ENCODE data around the gene C1orf56.
A peak's percentile ranks its signal among the peaks of the same experiment; 100 is the strongest.

The C1orf56 gene

GRCh38 chr1:151043163-151043562 is 4.4 kb upstream of the C1orf56 start:
- intact Hi-C loops (cut with micrococcal nuclease) = no loop called here
- no peak overlapping the region for H3K4me3 Mint-ChIP-seq
- peaks cover 18% of the 10 kb centered on the region for H3K27me3 Mint-ChIP-seq
- no peak overlapping the region for H3K27ac Mint-ChIP-seq
- peaks cover 6% of the 10 kb centered on the region for H3K36me3 Mint-ChIP-seq (ENCODE audit: low read depth)
- peaks cover 21% of the 10 kb centered on the region for H3K4me1 Mint-ChIP-seq (ENCODE audit: low read depth)
- H3K9me3 Mint-ChIP-seq = no peaks in the 10 kb centered on the region

DNA sequence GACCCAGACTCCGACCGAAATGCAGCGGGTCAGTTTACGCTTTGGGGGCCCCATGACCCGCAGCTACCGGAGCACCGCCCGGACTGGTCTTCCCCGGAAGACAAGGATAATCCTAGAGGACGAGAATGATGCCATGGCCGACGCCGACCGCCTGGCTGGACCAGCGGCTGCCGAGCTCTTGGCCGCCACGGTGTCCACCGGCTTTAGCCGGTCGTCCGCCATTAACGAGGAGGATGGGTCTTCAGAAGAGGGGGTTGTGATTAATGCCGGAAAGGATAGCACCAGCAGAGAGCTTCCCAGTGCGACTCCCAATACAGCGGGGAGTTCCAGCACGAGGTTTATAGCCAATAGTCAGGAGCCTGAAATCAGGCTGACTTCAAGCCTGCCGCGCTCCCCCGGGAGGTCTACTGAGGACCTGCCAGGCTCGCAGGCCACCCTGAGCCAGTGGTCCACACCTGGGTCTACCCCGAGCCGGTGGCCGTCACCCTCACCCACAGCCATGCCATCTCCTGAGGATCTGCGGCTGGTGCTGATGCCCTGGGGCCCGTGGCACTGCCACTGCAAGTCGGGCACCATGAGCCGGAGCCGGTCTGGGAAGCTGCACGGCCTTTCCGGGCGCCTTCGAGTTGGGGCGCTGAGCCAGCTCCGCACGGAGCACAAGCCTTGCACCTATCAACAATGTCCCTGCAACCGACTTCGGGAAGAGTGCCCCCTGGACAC is 534 bp downstream of the C1orf56 start:
- intact Hi-C loops (cut with micrococcal nuclease) = no loop called here
- H3K27ac Mint-ChIP-seq = peak overlapping the region; percentile 59
- peaks cover 44% of the 10 kb centered on the region for H3K4me1 Mint-ChIP-seq (ENCODE audit: low read depth)
- peak overlapping the region; percentile 87 for H3K4me3 Mint-ChIP-seq
- no peaks in the 10 kb centered on the region for H3K9me3 Mint-ChIP-seq
- H3K27me3 Mint-ChIP-seq = peaks cover 18% of the 10 kb centered on the region
- H3K36me3 Mint-ChIP-seq (ENCODE audit: low read depth) = peaks cover 32% of the 10 kb centered on the region

- no peaks in the 10 kb centered on the region for H3K9me3 Mint-ChIP-seq
- H3K27me3 Mint-ChIP-seq = peaks cover 18% of the 10 kb centered on the region
- H3K36me3 Mint-ChIP-seq (ENCODE audit: low read depth) = peaks cover 37% of the 10 kb centered on the region
- H3K27ac Mint-ChIP-seq = peak overlapping the region; percentile 59
- H3K4me3 Mint-ChIP-seq = peak overlapping the region; percentile 87
- intact Hi-C loops (cut with micrococcal nuclease) = no loop called here
- H3K4me1 Mint-ChIP-seq (ENCODE audit: low read depth) = peaks cover 47% of the 10 kb centered on the region
Measured at GRCh38 chr1:151048645-151049032, 1.1 kb downstream of the C1orf56 start.

- no peak overlapping the region for H3K27ac Mint-ChIP-seq
- H3K27me3 Mint-ChIP-seq = peaks cover 18% of the 10 kb centered on the region
- intact Hi-C loops (cut with micrococcal nuclease) = no loop called here
- H3K36me3 Mint-ChIP-seq (ENCODE audit: low read depth) = peaks cover 46% of the 10 kb centered on the region
- H3K4me1 Mint-ChIP-seq (ENCODE audit: low read depth) = peaks cover 47% of the 10 kb centered on the region
- H3K4me3 Mint-ChIP-seq = no peak overlapping the region
- H3K9me3 Mint-ChIP-seq = no peaks in the 10 kb centered on the region
Measured at GRCh38 chr1:151049458-151049857, 1.9 kb downstream of the C1orf56 start.

GRCh38 chr1:151050051-151050688 is 2.6 kb downstream of the C1orf56 start:
- no peaks in the 10 kb centered on the region for H3K9me3 Mint-ChIP-seq
- intact Hi-C loops (cut with micrococcal nuclease) = no loop called here

GRCh38 chr1:151051356-151052009 is 3.9 kb downstream of the C1orf56 start:
- Mint-ChIP-seq H3K4me1 (ENCODE audit: low read depth) (peaks cover 55% of the 10 kb centered on the region), H3K9me3 (no peaks in the 10 kb centered on the region), H3K36me3 (ENCODE audit: low read depth) (peaks cover 65% of the 10 kb centered on the region), H3K4me3 (no peak overlapping the region), H3K27me3 (peaks cover 15% of the 10 kb centered on the region), H3K27ac (no peak overlapping the region)
- intact Hi-C loops (cut with micrococcal nuclease) = no loop called here

More at GRCh38 chr1:151050051-151050688, 2.6 kb downstream of the C1orf56 start:
- H3K27me3 Mint-ChIP-seq = peaks cover 18% of the 10 kb centered on the region
- H3K36me3 Mint-ChIP-seq (ENCODE audit: low read depth) = peaks cover 53% of the 10 kb centered on the region
- H3K4me1 Mint-ChIP-seq (ENCODE audit: low read depth) = peaks cover 53% of the 10 kb centered on the region
- no peak overlapping the region for H3K27ac Mint-ChIP-seq
- no peak overlapping the region for H3K4me3 Mint-ChIP-seq

DNA sequence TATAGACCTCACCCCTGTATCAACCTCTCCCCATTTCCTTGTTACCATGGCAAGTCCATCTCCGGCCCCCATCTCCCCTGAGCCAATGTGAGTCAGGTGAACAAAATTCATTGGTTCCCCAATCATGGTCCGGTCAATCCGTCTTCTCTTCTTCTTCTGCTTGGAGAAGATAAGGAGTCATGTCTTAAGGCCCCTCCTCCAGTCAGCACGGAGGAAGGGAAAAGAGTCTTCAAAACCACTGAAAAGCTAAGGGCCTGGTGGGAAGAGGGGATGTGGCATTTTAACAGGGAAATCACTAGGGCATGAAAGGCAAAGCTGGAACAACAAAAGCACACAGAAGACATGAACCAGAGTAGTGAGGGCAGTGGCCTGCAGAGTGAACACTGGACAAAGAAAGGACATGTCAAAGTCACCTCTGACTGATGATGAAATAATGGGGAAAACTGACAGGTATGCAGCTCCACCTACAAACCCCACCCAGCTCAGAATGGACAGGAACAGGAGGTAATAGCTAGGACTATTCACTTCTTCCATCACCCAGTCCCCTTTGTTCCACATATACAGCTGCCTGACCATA is 7.5 kb downstream of the C1orf56 start:
- H3K36me3 Mint-ChIP-seq (ENCODE audit: low read depth) = peaks cover 90% of the 10 kb centered on the region

DNA sequence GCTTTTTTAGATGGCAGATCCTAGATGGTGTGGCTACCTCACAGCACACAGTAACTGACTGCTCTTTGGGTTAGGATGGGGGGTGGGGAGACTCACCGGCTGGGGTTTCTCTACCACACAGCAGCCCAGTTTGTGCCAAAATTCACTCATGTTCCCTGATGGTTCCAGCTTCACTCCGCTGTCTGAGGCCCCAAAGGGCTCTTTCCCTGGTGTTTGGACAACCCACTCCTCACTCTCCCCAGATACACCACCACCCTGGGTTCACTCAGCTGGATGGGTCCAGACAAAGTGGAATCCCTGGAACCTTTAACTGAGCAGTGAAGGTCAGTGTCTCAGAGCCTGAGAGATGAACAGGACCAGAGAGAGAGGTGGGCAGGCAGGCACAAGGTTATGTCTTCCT is 8.0 kb downstream of the C1orf56 start:
- H3K27me3 Mint-ChIP-seq = no peaks in the 10 kb centered on the region
- H3K4me3 Mint-ChIP-seq = peak overlapping the region; percentile 86
- H3K27ac Mint-ChIP-seq = no peak overlapping the region
- no peaks in the 10 kb centered on the region for H3K9me3 Mint-ChIP-seq
- intact Hi-C loops (cut with micrococcal nuclease) = loop anchor here (5.0 kb wide), 1 partner anchor 33 kb away; no protein-coding TSS in a partner anchor
- H3K36me3 Mint-ChIP-seq (ENCODE audit: low read depth) = peaks cover 85% of the 10 kb centered on the region
- H3K4me1 Mint-ChIP-seq (ENCODE audit: low read depth) = peaks cover 66% of the 10 kb centered on the region

More for the DNA sequence above, 7.5 kb downstream of the C1orf56 start:
- intact Hi-C loops (cut with micrococcal nuclease) = loop anchor here (5.0 kb wide), 1 partner anchor 33 kb away; no protein-coding TSS in a partner anchor
- H3K4me1 Mint-ChIP-seq (ENCODE audit: low read depth) = peaks cover 61% of the 10 kb centered on the region
- no peaks in the 10 kb centered on the region for H3K9me3 Mint-ChIP-seq
- H3K27me3 Mint-ChIP-seq = no peaks in the 10 kb centered on the region
- no peak overlapping the region for H3K27ac Mint-ChIP-seq
- no peak overlapping the region for H3K4me3 Mint-ChIP-seq

GRCh38 chr1:151056149-151056548 is 8.6 kb downstream of the C1orf56 start:
- Mint-ChIP-seq H3K27ac (no peak overlapping the region), H3K4me3 (peak overlapping the region; percentile 86), H3K4me1 (ENCODE audit: low read depth) (peaks cover 72% of the 10 kb centered on the region), H3K27me3 (no peaks in the 10 kb centered on the region), H3K36me3 (ENCODE audit: low read depth) (peaks cover 83% of the 10 kb centered on the region), H3K9me3 (no peaks in the 10 kb centered on the region)
- intact Hi-C loops (cut with micrococcal nuclease) = loop anchor here (5.0 kb wide), 1 partner anchor 34 kb away; no protein-coding TSS in a partner anchor

DNA sequence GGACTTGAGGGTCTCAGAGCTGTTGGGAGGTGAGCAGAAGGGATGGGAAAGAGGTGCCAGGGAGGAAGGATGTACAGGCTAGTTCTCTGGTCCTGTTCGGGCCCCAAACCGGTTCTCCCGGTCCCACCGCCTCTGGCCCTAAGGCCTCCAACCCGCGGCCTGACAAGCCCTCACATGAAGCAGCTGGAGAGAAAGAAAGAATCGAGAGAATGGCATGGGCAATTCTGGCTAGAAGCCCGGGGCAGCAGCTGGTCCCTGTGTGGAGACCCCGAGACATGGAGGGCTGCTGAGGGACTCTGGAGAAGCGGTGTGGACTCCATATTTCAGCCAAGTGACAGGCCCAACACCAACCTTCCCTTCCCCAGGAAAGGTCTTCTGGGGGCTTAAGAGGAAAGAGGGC is 11.1 kb downstream of the C1orf56 start:
- Mint-ChIP-seq H3K27ac (peak overlapping the region; percentile 95), H3K36me3 (ENCODE audit: low read depth) (peaks cover 59% of the 10 kb centered on the region), H3K9me3 (no peaks in the 10 kb centered on the region), H3K4me3 (peak overlapping the region; percentile 86), H3K27me3 (no peaks in the 10 kb centered on the region), H3K4me1 (ENCODE audit: low read depth) (peaks cover 57% of the 10 kb centered on the region)
- intact Hi-C loops (cut with micrococcal nuclease) = loop anchor here (5.0 kb wide), 1 partner anchor 36 kb away; no protein-coding TSS in a partner anchor

GRCh38 chr1:151059109-151060006 is 11.8 kb downstream of the C1orf56 start, which contains the start of gene CDC42SE1:
TSS of gene CDC42SE1 (minus strand) at chr1:151059622. CDS start at chr1:151055730, 3,892 bp downstream.
- intact Hi-C loops (cut with micrococcal nuclease) = loop anchor here (5.0 kb wide), 1 partner anchor 37 kb away; no protein-coding TSS in a partner anchor
- Mint-ChIP-seq H3K27ac (peak within 1 kb of the TSS; percentile 95), H3K36me3 (ENCODE audit: low read depth) (peaks cover 53% of the 10 kb centered on the region), H3K4me3 (peak within 1 kb of the TSS; percentile 86), H3K27me3 (no peaks in the 10 kb centered on the region), H3K9me3 (no peaks in the 10 kb centered on the region), H3K4me1 (ENCODE audit: low read depth) (peaks cover 57% of the 10 kb centered on the region)

DNA sequence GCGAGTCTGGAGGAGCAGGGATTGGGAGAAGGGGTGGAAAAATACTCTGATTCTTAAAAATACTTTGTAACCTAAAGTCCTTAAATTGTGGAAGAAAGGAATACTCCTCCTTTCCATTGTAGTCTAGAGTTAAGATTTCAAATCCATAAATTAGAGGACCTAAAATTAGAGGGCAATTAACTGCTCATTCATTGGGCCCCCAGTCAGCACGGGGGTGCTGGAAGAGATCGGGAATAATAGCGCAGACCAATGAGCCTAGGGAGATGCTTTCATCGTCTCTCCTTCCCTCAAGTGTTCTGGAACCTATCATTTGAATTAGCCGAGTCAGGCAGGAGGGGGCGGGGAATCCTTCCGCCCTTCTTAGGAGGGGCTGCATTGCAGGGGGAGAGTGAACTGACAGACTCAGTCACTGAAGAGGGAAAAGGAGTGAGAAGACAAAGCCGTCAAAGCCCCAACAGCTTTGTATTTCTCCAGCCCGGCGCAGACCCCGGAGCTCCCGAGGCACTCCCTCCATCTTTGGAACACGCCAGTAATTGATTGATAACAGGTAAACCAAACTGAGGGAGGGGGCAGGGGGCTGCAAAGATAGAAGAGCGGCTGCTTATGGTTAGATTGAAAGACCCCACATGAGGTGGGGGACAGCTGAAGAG is 12.6 kb downstream of the C1orf56 start, which contains the start of gene MLLT11:
Gene MLLT11, plus strand, starts transcription at position 391 of the 650 bp plus-strand sequence. CDS start 6,828 bp downstream, outside the sequence.
- Mint-ChIP-seq H3K9me3 (no peaks in the 10 kb centered on the region), H3K27ac (peak within 1 kb of the TSS; percentile 95), H3K27me3 (no peaks in the 10 kb centered on the region), H3K4me3 (peak within 1 kb of the TSS; percentile 86), H3K36me3 (ENCODE audit: low read depth) (peaks cover 45% of the 10 kb centered on the region), H3K4me1 (ENCODE audit: low read depth) (peaks cover 51% of the 10 kb centered on the region)
- intact Hi-C loops (cut with micrococcal nuclease) = no loop called here
